ENCODE results near the gene ASS1. TPM values are rescaled to one million over a fixed set of nuclear protein-coding genes. Genes with fewer than 3 reads are reported as not detected.

ASS1 gene
- total and polyA plus RNA-seq, 2 donors (not counting 1 experiment from before 2014, with no cell fraction given), result 44.7 to 223 TPM

GRCh38 chr9:130526854-130527650, 82.3 kb downstream of the ASS1 start:
- Histone ChIP-seq H3K4me3 (replicated peaks in 1 of 4; ENCODE audit: control extremely low read depth in 1 of 4, insufficient read depth in 1 of 4, low read depth in 3 of 4, low read length in 4 of 4) (no peak overlapping the region), H3K36me3 (ENCODE audit: control insufficient read depth, insufficient read depth, low read length) (no peaks in the 10 kb centered on the region), H3K4me1 (ENCODE audit: control insufficient read depth, extremely low read depth, insufficient read depth, low read length) (no peaks in the 10 kb centered on the region), H2AFZ (ENCODE audit: low read length) (no peak overlapping the region), H3K27ac (ENCODE audit: insufficient read depth, low read length) (no peak overlapping the region), H3K27me3 (ENCODE audit: control insufficient read depth, insufficient read depth, low read length) (peaks cover 2% of the 10 kb centered on the region), H3K79me2 (ENCODE audit: control insufficient read depth, insufficient read depth, low read length) (no peaks in the 10 kb centered on the region), H3K9me3 (ENCODE audit: control insufficient read depth, insufficient read depth, low read depth, low read length) (no peaks in the 10 kb centered on the region), H3K9ac (ENCODE audit: insufficient read depth, low read length) (no peak overlapping the region), H3K4me2 (ENCODE audit: extremely low read depth, insufficient read depth, low read length) (no peak overlapping the region), H4K20me1 (ENCODE audit: control insufficient read depth, extremely low read depth, insufficient read depth, low read length) (no peaks in the 10 kb centered on the region)
- no peak for DNase-seq (ENCODE audit: low read depth in 2 of 2)
- TF ChIP-seq CTCF (conservative IDR thresholded peaks at IDR 0.05 in 1 of 2, IDR thresholded peaks at IDR 0.05 in 1 of 2; ENCODE audit: low read depth in 1 of 2, low read length in 2 of 2), result no peak
- TF ChIP-seq EZH2 (IDR thresholded peaks at IDR 0.05; ENCODE audit: low read length, missing control alignments), result no peak

GRCh38 chr9:130527651-130528310, 83.0 kb downstream of the ASS1 start:
- H3K4me2 ChIP-seq (ENCODE audit: extremely low read depth, insufficient read depth, low read length), result no peak overlapping the region
- DNase-seq (ENCODE audit: low read depth in 2 of 2), result no peak
- H3K4me1 ChIP-seq (ENCODE audit: control insufficient read depth, extremely low read depth, insufficient read depth, low read length), result no peaks in the 10 kb centered on the region
- H3K27ac ChIP-seq (ENCODE audit: insufficient read depth, low read length), result no peak overlapping the region
- H3K36me3 ChIP-seq (ENCODE audit: control insufficient read depth, insufficient read depth, low read length), result no peaks in the 10 kb centered on the region
- H4K20me1 ChIP-seq (ENCODE audit: control insufficient read depth, extremely low read depth, insufficient read depth, low read length), result no peaks in the 10 kb centered on the region
- peaks cover 2% of the 10 kb centered on the region for H3K27me3 ChIP-seq (ENCODE audit: control insufficient read depth, insufficient read depth, low read length)
- no peaks in the 10 kb centered on the region for H3K79me2 ChIP-seq (ENCODE audit: control insufficient read depth, insufficient read depth, low read length)
- TF ChIP-seq CTCF (conservative IDR thresholded peaks at IDR 0.05 in 1 of 2, IDR thresholded peaks at IDR 0.05 in 1 of 2; ENCODE audit: low read depth in 1 of 2, low read length in 2 of 2) (no peak), EZH2 (IDR thresholded peaks at IDR 0.05; ENCODE audit: low read length, missing control alignments) (no peak)
- H3K9me3 ChIP-seq (ENCODE audit: control insufficient read depth, insufficient read depth, low read depth, low read length), result no peaks in the 10 kb centered on the region
- no peak overlapping the region for H2AFZ ChIP-seq (ENCODE audit: low read length)
- H3K9ac ChIP-seq (ENCODE audit: insufficient read depth, low read length), result no peak overlapping the region
- H3K4me3 ChIP-seq (replicated peaks in 1 of 4; ENCODE audit: control extremely low read depth in 1 of 4, insufficient read depth in 1 of 4, low read depth in 3 of 4, low read length in 4 of 4), result no peak overlapping the region

- H3K27ac ChIP-seq (ENCODE audit: insufficient read depth, low read length), result no peak overlapping the region
- no peak overlapping the region for H3K4me3 ChIP-seq (replicated peaks in 1 of 4; ENCODE audit: control extremely low read depth in 1 of 4, insufficient read depth in 1 of 4, low read depth in 3 of 4, low read length in 4 of 4)
- no peaks in the 10 kb centered on the region for H4K20me1 ChIP-seq (ENCODE audit: control insufficient read depth, extremely low read depth, insufficient read depth, low read length)
- TF ChIP-seq CTCF (conservative IDR thresholded peaks at IDR 0.05 in 1 of 2, IDR thresholded peaks at IDR 0.05 in 1 of 2; ENCODE audit: low read depth in 1 of 2, low read length in 2 of 2), result no peak
- TF ChIP-seq EZH2 (IDR thresholded peaks at IDR 0.05; ENCODE audit: low read length, missing control alignments), result no peak
- H3K4me1 ChIP-seq (ENCODE audit: control insufficient read depth, extremely low read depth, insufficient read depth, low read length), result no peaks in the 10 kb centered on the region
- H3K4me2 ChIP-seq (ENCODE audit: extremely low read depth, insufficient read depth, low read length), result no peak overlapping the region
- no peaks in the 10 kb centered on the region for H3K9me3 ChIP-seq (ENCODE audit: control insufficient read depth, insufficient read depth, low read depth, low read length)
- no peaks in the 10 kb centered on the region for H3K79me2 ChIP-seq (ENCODE audit: control insufficient read depth, insufficient read depth, low read length)
- H3K9ac ChIP-seq (ENCODE audit: insufficient read depth, low read length), result no peak overlapping the region
- H3K27me3 ChIP-seq (ENCODE audit: control insufficient read depth, insufficient read depth, low read length), result peaks cover 2% of the 10 kb centered on the region
- no peak overlapping the region for H2AFZ ChIP-seq (ENCODE audit: low read length)
- DNase-seq (ENCODE audit: low read depth in 2 of 2), result no peak
- no peaks in the 10 kb centered on the region for H3K36me3 ChIP-seq (ENCODE audit: control insufficient read depth, insufficient read depth, low read length)
Measured at GRCh38 chr9:130528674-130529073, 83.9 kb downstream of the ASS1 start.

Data from fibroblast of lung (primary cell).